CD4-positive, alpha-beta T cell treated with Interleukin-17A for 1 hour (primary cell): Measurements from ENCODE around the gene AMMECR1.

Experiments
- DNase-seq: peaks from one replicate; pipeline ENCODE4 v3.0.0-alpha.2; 2020

The AMMECR1 gene

DNA sequence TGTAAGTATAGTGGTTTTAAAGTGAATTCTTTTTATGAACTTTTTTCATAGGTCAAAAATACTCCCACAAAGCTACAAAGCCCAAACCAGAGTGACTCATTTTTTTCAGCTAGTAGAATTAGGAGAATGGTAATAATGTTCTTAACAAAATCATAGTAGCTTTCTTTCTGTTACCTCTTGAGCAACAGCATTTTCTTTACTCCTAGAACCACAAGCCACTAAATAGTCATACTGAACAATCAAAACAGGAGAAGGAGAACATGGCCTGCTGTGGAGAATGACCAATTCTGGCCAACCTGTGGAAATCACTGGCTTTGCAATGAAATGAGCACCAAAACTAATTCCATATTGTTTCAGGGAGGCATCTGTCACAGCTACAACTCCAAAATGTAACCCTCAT is 112.9 kb downstream of the AMMECR1 start:
- DNase-seq, result no peak

DNA sequence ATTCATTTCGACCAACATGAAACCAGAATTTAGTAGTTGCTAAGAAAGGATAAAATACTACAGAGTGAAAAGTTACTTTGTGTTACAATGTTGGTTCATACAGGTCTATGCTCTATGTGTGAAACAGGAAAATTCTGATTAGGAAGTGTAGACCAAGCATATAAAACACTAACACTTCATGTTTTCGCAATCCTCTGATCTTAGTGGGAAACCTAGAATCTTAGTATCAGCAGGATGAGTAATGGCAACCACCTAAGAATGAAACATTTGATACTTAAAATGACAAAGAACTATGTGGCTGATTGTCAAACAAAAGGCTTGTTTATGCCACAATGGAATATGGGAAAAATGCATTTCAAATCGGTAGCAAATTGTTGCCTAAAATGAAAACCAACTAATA is 116.1 kb downstream of the AMMECR1 start:
- no peak for DNase-seq

DNA sequence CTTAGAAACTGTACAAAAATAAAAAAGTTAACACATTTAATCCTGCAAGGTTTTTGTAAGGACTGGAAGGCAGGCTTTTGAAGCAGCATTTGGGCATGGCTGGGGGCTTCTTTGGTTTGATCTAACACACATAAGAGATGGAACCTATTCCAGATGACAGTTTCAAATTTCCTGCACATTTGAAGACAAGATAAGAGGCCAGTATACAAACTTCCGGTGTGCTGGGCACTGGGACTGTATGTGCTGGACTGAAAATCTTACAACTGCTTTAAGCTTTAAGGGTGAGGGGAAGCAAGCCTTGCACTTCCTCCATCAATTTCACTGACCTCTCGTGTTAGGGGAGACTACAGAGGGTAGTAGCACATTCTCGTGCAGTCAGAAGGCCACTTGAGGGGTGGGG is 122.9 kb downstream of the AMMECR1 start:
- DNase-seq, result no peak

DNA sequence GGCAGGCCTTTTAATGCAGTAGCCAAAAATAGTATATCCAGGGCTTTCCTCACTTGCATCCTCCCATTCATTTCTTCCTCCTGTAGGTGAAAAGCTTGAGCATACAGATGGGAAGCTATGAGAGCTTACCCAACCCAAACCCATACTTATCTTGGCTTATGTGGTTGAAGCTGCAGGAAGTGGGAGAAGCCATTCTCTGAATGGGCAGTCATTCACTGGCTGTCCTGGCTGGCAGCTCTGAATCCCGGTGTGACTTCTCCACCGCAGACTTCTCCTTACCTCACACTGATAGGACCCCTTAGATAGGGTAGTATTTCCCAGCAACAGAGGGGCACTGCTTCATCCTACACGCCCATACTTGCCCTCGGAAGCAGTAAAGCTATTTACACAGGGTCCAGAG is 125.4 kb downstream of the AMMECR1 start:
- no peak for DNase-seq

DNA sequence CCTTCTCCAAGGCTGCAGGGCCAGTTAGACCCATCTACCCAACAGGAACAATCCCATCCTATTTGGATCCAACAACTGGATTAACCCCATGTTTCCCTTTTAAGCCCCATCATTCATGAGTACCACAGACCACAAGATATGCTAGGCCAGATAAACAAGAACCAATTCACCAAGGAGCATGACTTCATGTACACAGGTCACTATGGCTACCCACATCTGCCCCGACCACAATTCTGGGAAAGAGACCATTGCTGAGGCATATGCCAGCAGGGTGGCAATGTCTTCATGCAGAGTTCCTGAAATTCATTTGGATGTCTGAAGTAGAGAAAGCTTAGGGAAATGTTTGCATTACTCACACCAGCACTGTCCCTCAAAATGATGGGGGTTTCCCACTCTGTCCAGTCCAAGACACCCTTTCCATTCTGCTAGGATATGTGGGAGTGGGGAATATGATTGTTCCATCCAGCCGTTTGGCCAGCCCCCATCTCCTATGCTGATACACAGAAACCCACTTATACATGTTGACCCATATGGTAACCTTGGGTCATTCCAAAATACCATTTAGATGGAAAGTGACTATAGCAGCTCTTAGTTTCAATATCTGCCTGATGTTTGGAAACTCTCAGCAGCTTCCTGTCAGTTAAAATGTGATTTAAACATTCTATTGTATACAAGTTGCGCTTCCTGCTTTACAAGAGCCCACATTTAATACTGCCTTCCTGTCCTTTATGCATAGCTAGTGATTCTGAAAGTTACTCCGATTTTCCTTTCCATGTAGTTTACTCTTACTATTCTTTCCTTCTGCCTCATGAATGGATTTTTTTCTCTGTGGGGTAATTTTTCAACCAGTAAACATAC is 129.0 kb downstream of the AMMECR1 start:
- DNase-seq, result peak; percentile 2

DNA sequence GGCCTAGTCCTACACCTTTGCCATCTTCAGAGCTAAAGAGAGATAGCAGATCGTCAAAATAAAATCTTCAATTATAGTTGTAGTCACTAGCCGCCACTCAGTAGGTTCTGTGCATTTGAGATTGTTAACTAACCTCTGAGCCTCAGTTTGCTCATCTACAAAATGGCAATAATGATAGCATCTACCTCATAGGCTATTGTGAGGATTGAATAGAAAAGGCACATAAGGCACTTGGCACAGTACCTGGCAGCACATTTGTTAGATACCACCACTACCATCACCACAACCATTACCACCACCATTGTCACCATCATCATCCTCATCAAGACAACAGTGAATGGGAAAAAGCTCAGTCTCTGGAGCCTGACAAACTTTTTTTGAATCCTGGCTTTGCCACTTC is 134.6 kb downstream of the AMMECR1 start:
- DNase-seq, result no peak

DNA sequence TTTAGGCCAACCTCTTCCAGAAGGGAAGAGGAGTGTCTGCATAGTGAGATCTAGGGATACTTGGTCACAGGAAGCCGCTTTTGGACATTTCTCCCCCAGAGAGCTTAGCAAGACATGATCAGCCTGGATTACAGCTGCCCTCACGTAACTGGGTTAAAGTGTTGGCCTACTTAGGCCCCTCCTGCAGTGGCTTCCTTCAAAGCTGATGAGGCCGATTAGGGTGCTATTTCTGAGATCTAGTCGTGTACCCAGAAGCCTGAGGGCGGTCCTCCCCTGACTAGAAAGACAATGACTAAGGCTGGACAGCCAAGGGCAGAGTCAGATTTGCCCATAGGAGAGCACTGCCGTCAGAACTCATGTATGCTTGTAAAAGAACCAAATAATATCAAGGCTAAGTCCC is 135.0 kb downstream of the AMMECR1 start:
- DNase-seq, result no peak

DNA sequence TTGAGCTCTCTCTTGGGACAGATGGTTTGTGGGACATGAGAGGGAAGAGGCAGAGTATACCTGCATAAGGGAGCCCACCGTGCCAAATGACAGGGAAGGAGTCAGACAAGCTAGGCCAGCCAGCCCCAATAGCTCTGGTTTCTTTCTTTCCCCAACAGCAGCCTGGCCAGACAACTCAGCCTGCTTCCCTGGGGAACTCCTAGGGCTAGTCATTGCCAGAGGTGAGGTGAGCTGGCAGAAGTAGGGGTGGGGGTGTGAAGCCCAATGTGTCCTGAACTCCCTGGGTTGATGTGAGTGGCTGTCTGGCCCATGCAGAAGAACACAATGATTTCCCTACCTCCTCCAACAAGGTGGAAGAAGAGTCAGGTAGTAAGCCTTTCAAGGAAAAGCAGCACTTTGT is 135.5 kb downstream of the AMMECR1 start:
- DNase-seq, result no peak

DNA sequence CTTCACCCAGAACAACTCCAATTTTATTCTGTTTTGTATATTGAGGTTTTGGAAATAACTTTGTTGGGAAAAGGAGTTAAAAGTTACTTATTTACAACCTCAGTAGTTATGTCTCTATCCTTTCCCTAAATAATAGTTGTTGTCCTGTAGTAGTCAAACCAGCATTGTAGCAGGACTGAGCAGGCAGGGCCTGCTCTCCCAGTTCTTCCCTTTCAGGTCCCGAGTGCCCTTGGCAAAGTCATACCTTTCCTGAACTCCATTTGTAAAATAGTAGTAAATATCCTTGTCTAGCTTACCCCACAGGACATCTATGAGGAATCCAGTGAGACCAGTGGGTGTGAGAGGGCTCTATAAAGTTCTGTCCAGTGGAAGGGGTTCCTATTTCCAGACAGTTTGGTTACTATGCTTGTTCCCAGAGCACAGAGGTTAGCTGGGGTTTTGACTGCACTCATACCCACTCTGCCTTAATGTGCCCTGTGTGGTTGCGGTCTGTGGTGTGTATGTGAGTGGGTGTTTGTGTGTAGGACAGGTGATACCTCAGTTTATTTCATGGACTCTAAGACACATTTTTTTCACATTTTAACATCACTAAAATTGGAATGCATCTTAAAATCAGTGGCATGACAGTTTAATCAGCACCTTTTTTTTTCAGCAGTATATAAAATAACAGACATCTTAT is 136.3 kb downstream of the AMMECR1 start:
- DNase-seq, result no peak

DNA sequence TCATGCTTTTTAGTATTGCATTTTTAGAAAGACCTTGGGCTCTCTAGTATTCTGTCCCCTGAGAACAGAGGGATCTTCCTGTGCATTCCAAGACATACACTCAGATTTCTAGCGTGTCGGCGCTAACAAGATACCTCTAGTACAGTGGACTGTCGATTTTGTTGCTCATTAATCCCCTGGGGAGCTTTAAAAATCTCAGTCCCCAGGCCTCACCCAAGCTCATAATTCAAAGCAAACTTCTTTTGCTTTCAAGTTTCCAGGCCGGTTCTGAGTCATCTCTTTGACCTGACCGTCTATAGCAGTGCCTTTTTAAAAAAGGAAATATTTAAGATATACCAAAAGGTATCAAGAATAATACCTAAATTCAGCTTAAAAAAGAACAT is 137.0 kb downstream of the AMMECR1 start:
- DNase-seq, result no peak

DNA sequence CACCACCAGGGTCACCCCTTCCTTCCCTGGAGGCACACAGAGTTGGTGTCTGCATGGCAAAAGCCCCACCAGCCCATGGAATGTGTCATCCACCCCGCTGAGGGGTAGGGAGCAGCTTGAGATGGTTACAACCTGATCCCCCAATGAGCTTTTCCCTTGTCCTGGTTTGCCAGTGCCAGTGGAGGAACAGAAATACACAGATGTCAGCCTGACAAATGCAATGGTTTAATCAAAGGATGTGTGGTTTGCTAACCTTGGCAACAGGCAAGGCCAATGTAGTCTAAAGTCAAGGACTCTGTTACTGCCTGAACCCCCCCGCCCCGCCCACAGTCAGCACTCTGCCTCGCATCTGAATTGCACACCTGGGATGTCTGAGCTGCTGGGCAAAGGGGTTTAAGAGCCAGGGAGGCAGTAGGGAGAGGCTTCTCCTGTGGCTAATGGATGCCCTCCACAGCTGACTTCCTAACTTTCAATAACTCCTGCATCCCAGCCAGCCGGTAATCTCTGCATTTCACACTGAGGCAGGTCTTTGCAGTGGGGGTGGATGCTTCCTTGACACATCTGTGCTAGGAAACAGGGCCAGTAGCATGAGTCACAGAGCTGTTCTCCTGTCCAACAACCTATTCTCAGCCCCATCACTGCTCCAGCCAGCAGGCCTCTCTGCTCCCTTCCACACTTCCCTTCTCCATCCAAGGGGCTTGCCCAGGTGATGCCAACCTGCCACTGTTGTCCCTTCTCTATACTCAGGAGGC is 137.5 kb downstream of the AMMECR1 start:
- no peak for DNase-seq

DNA sequence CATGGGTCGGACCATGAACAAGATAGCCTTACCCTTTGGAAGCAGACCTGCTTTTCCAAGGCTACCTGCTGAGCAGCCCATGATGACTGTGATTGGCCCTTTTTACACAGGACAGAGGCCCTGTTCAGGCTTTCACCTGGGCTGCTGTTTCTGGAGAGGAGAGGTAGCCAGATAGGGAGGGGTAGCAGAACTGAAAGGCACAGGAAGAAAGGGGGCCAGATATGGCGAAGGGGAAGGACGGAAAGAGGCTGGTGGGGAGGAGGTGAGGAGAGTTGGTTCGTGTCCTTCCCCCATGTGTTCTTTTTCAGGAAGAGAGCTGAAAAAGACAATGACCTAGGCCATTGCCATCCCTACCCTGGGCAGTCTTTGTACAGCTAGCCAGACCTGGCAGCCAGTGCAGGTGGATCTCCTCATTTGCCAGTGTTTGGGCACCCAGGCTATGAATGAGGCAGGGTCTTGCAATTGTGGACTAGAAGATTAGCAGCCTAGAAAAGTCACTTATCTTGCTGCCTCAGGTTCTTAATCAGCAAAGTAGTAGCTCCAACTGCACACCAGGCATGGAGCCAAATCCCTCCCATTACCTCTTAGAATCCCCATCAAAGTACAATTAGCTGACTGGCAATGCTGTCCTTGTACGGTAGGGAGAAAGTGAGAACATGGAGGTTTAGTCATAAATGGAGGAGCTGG is 139.6 kb downstream of the AMMECR1 start:
- no peak for DNase-seq

DNA sequence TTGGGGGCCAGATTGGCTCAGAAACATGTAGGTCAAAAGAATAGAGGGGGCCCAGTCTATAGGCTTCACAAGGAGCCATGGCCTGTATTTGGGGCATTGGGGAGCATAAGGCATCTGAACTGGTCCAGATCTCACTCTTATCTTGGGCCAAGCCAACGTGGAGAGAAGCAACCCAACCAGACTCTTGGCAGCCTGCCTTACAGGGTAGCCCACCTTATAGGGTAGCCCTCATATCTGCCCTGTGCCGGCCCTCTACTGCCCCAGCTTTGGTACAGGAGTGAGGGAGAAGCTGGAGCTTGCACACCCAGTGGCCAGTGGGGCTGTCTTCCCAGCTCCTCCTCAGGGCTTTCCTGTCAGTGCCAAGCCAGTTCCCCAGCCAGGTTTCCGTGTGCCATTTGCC is 142.2 kb downstream of the AMMECR1 start:
- no peak for DNase-seq

DNA sequence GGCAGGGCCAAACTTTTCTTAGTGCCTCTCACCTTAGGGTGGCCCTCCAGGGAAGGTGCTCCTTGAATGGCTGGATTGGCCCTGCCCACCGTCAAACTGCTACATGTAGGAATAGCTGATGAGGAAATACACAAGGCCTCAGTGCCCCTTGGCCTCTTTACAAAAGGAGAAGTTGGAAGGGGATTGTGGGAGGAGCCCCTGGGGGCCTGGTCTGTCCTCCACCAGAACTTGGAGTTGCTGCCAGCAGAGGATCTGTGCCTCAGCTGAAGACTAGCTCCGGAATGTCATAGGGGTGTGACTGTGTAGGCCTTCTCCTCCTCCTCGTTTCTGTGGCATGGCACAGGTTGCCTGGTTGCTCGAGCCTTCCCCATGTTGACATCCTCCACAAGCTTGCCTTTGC is 142.7 kb downstream of the AMMECR1 start:
- DNase-seq, result no peak

DNA sequence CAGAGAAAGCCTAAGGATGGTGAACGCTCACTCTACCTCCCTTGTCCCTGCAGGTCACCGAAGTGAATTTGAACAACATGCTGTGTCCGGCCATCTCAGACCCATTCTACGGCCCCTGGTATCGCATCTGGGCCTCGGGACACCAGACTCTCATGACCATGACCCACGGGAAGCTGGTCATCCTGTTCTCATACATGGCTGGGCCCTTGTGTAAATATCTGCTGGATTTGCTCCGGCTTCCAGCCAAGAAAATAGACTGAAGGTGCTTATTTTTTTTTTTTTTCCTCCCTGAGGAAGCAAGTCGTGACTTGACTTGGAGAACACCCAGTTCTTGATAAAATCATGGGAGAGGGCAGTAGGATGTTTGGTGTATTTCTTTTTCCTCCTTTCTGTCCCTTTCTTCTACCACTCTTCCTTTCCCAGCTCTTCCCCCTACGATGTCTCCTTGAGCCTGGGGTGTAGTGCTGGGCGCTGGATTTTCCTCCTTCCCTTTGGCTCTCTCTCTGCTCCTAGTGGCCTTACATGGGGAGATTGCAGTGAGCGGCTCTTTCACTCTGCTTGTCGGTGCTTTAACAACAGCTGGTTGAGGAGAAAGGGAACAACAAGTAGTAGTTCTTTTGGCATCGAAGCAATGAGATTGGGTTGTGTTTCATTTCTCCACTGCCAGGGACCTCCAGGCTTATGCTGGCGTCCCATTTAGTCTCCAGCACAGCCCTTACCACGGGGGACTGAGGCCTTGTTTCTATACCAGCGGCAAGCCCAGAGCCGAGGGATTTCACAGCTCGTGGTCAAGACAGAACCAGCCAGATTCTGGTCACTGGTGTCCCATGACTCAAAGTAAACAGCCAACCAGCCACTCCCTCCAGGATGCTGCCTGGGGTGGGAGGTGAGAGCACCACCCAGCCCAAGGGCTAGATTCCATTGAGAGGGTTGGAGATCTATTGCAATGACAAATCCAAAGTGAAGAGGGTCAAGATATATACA is 144.4 kb downstream of the AMMECR1 start:
- DNase-seq, result no peak

DNA sequence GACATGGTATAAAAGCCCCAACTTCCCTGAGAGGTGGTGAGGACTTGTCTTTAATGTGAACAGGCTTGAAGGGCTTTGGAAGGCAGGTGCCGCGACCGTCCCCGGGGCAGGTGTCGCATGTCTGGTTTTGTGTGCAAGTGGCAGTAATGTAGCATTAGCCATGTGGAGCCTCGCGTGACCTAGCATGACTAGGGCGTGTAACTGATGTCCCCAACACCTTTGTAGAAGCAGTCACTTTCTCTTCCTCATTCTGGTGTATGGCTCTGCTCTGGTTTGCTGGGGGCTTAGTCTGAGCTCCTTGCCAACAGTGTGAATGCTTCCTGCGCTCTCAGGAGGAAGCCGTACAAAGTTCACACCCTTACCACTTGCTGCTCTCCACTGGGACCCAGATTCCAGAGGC is 145.7 kb downstream of the AMMECR1 start:
- DNase-seq, result no peak

DNA sequence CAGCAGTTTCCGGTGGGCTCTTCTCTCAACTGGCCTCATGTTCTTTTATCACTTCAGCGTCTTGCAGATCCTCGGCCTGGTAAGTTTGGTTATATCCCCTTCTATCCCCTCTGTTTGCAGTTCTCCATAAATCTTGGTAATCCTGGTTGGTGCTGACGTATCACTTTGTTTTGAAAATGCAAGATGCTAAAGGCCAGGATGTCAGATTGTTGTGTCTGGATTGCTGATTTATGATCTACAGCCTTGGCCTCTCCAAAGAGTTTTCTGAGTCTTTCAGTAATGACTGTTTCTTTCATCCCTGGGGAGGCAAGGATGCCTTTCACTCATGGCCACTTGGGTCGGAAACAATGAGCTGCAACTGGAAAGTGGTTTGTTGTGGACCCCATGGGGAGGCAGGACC is 146.4 kb downstream of the AMMECR1 start:
- DNase-seq, result no peak

DNA sequence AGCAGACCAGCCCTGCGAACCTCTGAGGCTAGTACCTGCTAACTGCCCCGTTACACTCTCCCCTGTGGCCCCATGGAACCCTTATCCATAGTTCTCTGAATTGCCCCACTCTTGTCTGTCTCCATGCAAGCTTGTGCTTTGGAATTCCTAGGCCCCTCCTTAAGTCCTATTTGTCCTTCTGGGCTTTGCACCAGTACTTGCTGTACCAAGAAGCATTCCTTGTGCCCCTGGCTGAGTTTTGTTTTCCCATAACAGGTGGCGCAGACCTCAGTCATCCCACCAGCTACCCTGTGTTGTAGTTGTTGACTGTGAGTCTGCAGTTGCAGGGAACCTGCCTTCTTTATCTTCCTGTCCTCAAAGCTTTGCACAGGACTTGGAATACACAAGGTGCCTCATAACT is 147.9 kb downstream of the AMMECR1 start:
- no peak for DNase-seq

DNA sequence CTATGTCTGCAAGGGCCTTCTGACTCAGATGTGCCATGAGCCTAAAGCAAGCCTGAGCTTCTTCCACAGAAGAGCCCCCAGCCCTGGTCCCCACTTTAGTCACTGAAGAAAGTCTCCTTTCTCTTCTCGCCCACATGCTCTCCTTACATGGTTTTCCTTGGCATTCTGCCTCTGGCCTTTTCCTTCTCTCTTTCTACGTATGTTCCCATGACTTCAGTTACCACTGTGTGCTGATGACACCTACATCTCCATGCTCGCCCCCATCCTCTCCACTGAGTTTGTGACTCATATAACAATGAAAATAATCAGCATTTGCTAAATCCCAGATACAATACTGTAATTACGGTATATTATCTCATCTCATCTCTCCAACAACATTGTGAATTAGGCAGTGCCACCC is 149.3 kb downstream of the AMMECR1 start:
- DNase-seq, result no peak

DNA sequence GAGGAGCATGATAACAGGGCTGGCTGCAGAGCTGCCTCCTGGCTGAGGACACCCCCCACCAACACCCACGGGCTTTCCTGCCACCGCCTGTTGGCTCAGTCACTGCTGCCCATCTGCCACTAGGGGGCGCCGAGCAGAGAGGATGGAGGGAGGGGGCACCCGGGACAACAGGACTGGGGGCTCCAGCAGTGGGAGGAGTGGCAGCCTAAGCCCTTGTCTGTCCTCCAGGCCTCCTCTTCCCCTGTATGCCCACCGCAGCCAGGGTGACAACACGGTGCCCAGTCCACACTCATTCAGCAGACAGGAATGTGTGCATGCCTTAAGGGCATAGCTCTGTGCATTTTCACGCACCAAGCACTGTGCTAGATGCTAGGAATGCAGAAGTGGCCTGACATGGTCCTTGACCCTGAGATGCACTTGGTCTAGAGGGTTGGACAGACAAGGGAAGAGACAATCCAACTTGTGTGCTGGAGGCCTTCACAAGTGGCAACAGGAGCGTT is 149.9 kb downstream of the AMMECR1 start:
- DNase-seq, result peak; percentile 51

DNA sequence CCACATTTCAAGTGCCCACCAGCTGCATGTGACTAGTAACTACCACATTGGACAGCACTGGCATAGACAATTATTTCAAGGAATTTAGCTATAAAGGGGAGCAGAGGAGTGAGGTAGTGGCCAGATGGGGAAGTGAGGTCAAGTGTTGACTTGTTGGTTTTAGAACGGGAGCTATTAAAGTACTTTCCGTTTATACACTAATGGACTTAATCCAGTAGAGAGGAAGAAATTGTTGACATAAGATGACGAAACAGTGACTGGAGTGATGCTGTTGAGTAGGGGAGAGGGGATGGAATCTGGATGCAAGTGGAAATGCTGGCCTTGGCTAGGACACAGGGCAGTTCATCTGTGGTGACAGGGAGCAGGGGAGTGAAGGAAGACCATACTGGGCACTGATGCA is 154.4 kb downstream of the AMMECR1 start:
- no peak for DNase-seq

DNA sequence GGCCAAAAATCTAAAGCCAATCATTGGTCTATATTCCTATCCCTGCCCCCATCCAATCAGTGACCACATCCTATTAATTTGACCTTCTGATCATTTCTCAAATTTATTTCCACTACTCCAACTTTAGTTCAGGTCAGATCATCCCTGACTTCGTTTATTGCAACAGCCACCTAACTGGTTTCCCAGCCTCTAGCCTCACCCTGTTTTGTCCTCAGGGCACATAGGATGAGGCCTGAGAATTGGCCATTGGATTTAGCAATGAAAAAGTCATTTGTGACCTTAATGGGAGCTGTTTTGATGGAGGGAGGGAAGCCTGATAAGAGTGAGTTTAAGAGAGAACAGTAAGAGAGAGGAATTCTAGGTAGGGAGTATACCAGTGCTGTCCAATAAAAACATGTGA is 155.0 kb downstream of the AMMECR1 start:
- no peak for DNase-seq
